ENCODE data around the gene GNL3L.
"Not testable (repeated sequence)": the region's sequence is repeated elsewhere in the genome, so short reads cannot be mapped to it uniquely, and the experiment has no call there.

GNL3L gene

DNA sequence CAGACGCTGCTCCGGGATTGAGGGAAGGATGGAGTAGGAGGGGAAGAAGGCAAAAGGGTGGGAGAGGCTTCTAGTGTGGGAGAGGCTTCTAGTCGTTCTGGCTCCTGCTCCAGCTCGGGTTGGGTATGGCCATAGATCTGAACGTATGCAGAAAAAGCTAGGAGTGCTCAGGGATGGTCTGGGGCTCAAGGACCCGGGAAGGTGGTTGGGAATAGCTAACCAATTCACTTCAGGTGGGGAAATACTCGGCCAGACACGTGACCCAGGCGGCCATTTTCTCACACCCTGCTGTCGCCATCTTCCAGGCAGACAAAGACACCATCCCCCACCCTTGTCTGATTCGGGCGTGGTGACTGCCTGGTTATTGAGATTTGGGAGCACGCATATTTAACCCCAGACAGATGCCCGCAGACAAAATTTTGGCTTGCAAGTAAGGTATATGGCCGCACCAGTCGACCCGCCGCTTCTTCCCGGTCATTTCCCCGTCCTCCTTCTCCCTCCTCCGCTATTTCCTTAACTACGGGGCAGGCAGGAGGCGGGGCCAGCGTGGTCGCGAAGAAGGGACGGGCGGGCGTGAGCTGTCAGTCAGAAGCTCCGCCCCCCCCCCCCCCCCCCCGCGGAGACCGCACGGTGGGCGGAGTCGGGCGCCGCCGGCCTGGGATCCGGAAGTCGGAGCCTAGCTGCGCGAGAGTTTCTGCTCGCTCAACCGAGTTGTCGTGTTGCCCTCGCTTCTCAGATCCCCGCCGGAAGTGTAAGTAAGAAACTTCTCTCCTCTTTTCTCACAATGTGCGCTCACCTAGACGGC is at the start of gene GNL3L:
GNL3L (plus strand) TSS at position 668 of the 805 bp plus-strand sequence. CDS start 2,348 bp downstream, outside the sequence.
- DNase-seq (ENCODE audit: low read depth) = peak; percentile 87
- TF ChIP-seq MAX (IDR thresholded peaks at IDR 0.05; ENCODE audit: low read depth, low read length) = peak; percentile 88
- TF ChIP-seq MYC (IDR thresholded peaks at IDR 0.05; ENCODE audit: low read depth, low read length) = peak; percentile 78
- peak; percentile 65 for TF ChIP-seq POLR2A (IDR thresholded peaks at IDR 0.05; ENCODE audit: extremely low read depth, insufficient read length)
- TF ChIP-seq, protein P1, sequence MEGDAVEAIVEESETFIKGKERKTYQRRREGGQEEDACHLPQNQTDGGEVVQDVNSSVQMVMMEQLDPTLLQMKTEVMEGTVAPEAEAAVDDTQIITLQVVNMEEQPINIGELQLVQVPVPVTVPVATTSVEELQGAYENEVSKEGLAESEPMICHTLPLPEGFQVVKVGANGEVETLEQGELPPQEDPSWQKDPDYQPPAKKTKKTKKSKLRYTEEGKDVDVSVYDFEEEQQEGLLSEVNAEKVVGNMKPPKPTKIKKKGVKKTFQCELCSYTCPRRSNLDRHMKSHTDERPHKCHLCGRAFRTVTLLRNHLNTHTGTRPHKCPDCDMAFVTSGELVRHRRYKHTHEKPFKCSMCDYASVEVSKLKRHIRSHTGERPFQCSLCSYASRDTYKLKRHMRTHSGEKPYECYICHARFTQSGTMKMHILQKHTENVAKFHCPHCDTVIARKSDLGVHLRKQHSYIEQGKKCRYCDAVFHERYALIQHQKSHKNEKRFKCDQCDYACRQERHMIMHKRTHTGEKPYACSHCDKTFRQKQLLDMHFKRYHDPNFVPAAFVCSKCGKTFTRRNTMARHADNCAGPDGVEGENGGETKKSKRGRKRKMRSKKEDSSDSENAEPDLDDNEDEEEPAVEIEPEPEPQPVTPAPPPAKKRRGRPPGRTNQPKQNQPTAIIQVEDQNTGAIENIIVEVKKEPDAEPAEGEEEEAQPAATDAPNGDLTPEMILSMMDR (IDR thresholded peaks at IDR 0.05; ENCODE audit: low read depth, low read length) = no peak
- peak within 1 kb of the TSS; percentile 99 for H3K4me3 ChIP-seq (ENCODE audit: low read depth, low read length)

DNA sequence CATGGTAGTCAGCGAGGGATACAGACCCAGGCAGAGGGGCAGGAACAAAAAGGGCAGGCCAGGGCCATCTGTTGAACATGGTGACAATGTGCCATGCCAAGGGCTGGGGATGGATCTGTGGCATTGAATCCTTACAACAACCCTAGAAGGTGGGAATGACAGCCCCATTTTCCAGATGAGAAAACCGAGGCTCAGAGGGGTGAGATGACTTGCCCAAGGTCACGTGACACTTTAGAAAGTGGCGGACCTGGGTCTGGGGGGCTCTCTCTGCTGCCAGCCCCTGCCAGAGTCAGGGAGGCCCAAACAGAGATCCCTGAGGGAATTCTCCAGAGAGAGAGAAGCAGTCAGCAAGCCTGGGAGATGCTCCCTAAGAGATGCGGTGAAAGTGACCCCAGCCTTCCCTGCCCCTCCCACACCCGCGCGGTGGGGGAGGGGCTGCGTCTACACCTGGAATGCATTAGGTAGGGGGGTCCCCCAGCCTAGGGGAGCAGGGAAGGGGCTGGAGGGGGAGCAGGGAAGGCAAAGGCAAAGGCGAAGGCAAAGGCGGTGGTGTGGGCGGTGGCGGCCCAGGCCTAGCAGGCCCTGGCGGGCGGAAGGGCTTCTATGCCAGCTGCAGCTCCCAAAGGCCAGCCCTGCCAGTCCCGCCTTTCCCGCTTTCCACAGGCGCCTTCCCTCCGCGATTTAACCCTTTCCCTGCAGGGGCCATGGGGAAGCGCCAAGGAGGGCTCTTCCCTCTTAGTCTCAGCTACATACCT is 47.0 kb upstream of the GNL3L start:
- no peak for DNase-seq (ENCODE audit: low read depth)
- H3K4me3 ChIP-seq (ENCODE audit: low read depth, low read length) = no peak overlapping the region
- TF ChIP-seq MAX (IDR thresholded peaks at IDR 0.05; ENCODE audit: low read depth, low read length) = no peak
- TF ChIP-seq, protein P1 (IDR thresholded peaks at IDR 0.05; ENCODE audit: low read depth, low read length) = no peak
- TF ChIP-seq POLR2A (IDR thresholded peaks at IDR 0.05; ENCODE audit: extremely low read depth, insufficient read length) = no peak
- TF ChIP-seq MYC (IDR thresholded peaks at IDR 0.05; ENCODE audit: low read depth, low read length) = no peak

DNA sequence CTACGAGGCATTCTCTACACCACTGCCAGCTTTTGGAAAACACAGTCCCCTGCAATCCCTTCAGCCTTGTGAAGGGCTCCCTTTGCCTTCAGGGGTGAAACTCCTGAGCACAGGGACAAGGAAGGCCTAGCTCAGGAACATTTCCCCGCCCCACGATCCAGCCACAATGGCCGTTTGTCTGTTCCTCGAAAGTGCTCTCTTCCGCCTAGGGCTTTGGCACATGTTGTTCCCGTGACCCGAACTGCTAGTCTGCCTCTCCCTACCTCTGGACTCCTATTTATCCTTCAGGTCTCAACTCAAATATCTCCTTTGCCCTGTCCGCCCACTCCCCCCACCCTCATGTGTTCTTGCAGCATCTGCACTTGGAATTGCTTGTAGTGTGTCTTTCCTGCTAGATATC is 46.1 kb upstream of the GNL3L start:
- no peak for DNase-seq (ENCODE audit: low read depth)
- H3K4me3 ChIP-seq (ENCODE audit: low read depth, low read length) = no peak overlapping the region

DNA sequence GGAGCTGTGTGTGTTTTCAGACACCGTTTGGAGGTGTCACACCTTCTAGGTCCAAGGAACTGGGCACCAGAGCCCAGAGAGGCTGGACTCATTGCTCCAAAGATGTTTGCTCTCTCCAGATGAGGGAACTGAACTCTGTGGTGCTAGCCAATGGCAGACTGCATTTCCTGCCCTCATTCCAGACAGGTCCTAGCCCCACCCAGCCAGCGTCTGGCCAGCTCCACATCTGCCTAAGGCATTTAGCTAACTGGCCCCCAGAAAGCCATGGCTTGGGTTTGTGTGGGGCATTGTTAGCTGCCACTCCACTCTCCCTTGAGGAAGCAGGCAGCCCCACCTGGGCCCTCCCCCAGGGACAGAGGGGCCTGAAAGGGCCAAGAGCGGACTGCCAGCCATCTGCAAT is 45.4 kb upstream of the GNL3L start:
- TF ChIP-seq, protein P1 (IDR thresholded peaks at IDR 0.05; ENCODE audit: low read depth, low read length) = no peak
- TF ChIP-seq MAX (IDR thresholded peaks at IDR 0.05; ENCODE audit: low read depth, low read length) (no peak), MYC (IDR thresholded peaks at IDR 0.05; ENCODE audit: low read depth, low read length) (no peak), POLR2A (IDR thresholded peaks at IDR 0.05; ENCODE audit: extremely low read depth, insufficient read length) (no peak)
- H3K4me3 ChIP-seq (ENCODE audit: low read depth, low read length) = no peak overlapping the region
- no peak for DNase-seq (ENCODE audit: low read depth)

More for the DNA sequence above, 46.1 kb upstream of the GNL3L start:
- TF ChIP-seq POLR2A (IDR thresholded peaks at IDR 0.05; ENCODE audit: extremely low read depth, insufficient read length) (no peak), MAX (IDR thresholded peaks at IDR 0.05; ENCODE audit: low read depth, low read length) (no peak), MYC (IDR thresholded peaks at IDR 0.05; ENCODE audit: low read depth, low read length) (no peak)
- TF ChIP-seq, protein P1 (IDR thresholded peaks at IDR 0.05; ENCODE audit: low read depth, low read length) = no peak

DNA sequence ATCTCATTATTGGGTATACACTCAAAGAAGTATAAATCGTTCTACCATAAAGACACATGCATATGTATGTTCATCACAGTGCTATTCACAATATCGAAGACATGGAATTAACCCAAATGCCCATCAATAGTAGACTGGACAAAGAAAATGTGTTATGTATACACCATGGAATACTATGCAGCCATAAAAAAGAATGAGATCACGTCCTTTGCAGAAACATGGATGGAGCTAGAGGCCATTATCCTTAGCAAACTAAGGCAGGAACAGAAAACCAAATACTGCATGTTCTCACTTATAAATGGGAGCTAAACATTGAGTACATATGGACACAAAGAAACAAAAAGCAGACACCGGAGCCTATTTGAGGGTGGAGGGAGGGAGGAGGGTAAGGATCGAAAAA is 40.2 kb upstream of the GNL3L start:
- not testable (repeated sequence) for H3K4me3 ChIP-seq (ENCODE audit: low read depth, low read length); DNase-seq (ENCODE audit: low read depth)

DNA sequence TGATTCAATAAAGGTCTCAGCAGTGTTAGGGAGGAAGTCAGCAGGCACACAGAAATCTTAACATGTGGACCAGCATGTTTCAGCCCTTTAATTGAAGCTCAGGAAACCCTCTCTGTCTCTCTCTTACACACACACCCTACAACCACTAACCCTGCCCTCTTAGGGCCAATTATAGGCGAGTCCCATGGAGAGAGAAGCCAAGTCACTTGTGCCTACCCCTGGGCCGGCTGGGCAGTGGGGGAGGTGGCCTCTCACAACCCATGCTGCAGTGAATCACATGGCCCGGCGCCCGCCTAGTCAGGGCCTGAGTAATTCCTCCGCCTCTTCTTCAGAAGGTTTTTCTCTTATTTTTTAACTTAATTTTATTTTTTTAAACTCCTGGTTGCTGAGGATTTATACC is 37.7 kb upstream of the GNL3L start:
- DNase-seq (ENCODE audit: low read depth) = no peak

More for the DNA sequence above, 37.7 kb upstream of the GNL3L start:
- TF ChIP-seq POLR2A (IDR thresholded peaks at IDR 0.05; ENCODE audit: extremely low read depth, insufficient read length) (no peak), MAX (IDR thresholded peaks at IDR 0.05; ENCODE audit: low read depth, low read length) (no peak), MYC (IDR thresholded peaks at IDR 0.05; ENCODE audit: low read depth, low read length) (no peak)
- TF ChIP-seq, protein P1 (IDR thresholded peaks at IDR 0.05; ENCODE audit: low read depth, low read length) = no peak
- H3K4me3 ChIP-seq (ENCODE audit: low read depth, low read length) = no peak overlapping the region
